HG03039 (cell line): ENCODE measurements around the gene KIF18A.

ENCODE experiments used
- ATAC-seq: cut with Tn5 transposase; IDR thresholded peaks from one replicate; pipeline ENCODE4 v1.9.1; 2021; ENCODE audit warnings: mild to moderate bottlenecking, moderate library complexity; ENCODE audit not compliant: unreplicated experiment

Gene KIF18A

GRCh38 chr11:28049338-28050216 is 58.4 kb downstream of the KIF18A start:
- ATAC-seq = no peak

GRCh38 chr11:28048812-28049211 is 59.1 kb downstream of the KIF18A start:
- ATAC-seq = no peak

GRCh38 chr11:28043930-28044709 is 63.8 kb downstream of the KIF18A start:
- no peak for ATAC-seq

GRCh38 chr11:28040384-28040783 is 67.6 kb downstream of the KIF18A start:
- no peak for ATAC-seq

- no peak for ATAC-seq
These were observed 69.2 kb downstream of the KIF18A start for GRCh38 chr11:28038775-28039174.

- ATAC-seq = no peak
These were observed 81.2 kb downstream of the KIF18A start for GRCh38 chr11:28026634-28027290.

GRCh38 chr11:28017816-28018215 is 90.1 kb downstream of the KIF18A start:
- ATAC-seq = no peak

- ATAC-seq = no peak
These were observed 96.1 kb downstream of the KIF18A start for GRCh38 chr11:28011813-28012212.

- ATAC-seq = no peak
These were observed 98.0 kb downstream of the KIF18A start for GRCh38 chr11:28009996-28010395.

GRCh38 chr11:28009388-28009787 is 98.6 kb downstream of the KIF18A start:
- ATAC-seq = no peak

- no peak for ATAC-seq
These were observed 104.3 kb downstream of the KIF18A start for GRCh38 chr11:28003615-28004014.

- no peak for ATAC-seq
These were observed 109.4 kb downstream of the KIF18A start for GRCh38 chr11:27998552-27998951.

- ATAC-seq = no peak
These were observed 110.6 kb downstream of the KIF18A start for GRCh38 chr11:27997344-27997743.

- ATAC-seq = no peak
These were observed 111.9 kb downstream of the KIF18A start for GRCh38 chr11:27996066-27996465.

GRCh38 chr11:27995083-27995482 is 112.9 kb downstream of the KIF18A start:
- no peak for ATAC-seq

- ATAC-seq = no peak
These were observed 116.2 kb downstream of the KIF18A start for GRCh38 chr11:27991736-27992135.

- ATAC-seq = no peak
These were observed 130.4 kb downstream of the KIF18A start for GRCh38 chr11:27977527-27977926.

GRCh38 chr11:27977031-27977430 is 130.9 kb downstream of the KIF18A start:
- ATAC-seq = no peak

- ATAC-seq = no peak
These were observed 131.7 kb downstream of the KIF18A start for GRCh38 chr11:27976262-27976661.

GRCh38 chr11:27973851-27974536 is 134.0 kb downstream of the KIF18A start:
- no peak for ATAC-seq
